ENCODE results near the gene PLB1.
A peak's percentile ranks its signal among the peaks of the same experiment; 100 is the strongest.

PLB1 gene

GRCh38 chr2:28566521-28567041 is 70.7 kb downstream of the PLB1 start:
- peak; percentile 95 for ATAC-seq (replicated peaks; ENCODE audit: extremely low read depth, poor library complexity, severe bottlenecking)
- H3K4me1 Mint-ChIP-seq = peaks cover 20% of the 10 kb centered on the region
- no peaks in the 10 kb centered on the region for H3K27me3 Mint-ChIP-seq
- peak; percentile 83 to 90 for DNase-seq (ENCODE audit: low spot score in 2 of 2)
- H3K9me3 Mint-ChIP-seq = no peaks in the 10 kb centered on the region
- H3K27ac Mint-ChIP-seq (ENCODE audit: low read depth) = peak overlapping the region; percentile 73
- H3K4me3 Mint-ChIP-seq = peak overlapping the region; percentile 83
- peaks cover 6% of the 10 kb centered on the region for H3K36me3 Mint-ChIP-seq (ENCODE audit: insufficient read depth)

- Mint-ChIP-seq H3K27me3 (no peaks in the 10 kb centered on the region), H3K27ac (ENCODE audit: low read depth) (peak overlapping the region; percentile 73)
- ATAC-seq (replicated peaks; ENCODE audit: extremely low read depth, poor library complexity, severe bottlenecking) = peak; percentile 42
Measured at GRCh38 chr2:28567061-28567471, 71.2 kb downstream of the PLB1 start.

GRCh38 chr2:28568036-28568435 is 72.2 kb downstream of the PLB1 start:
- DNase-seq (ENCODE audit: low spot score in 2 of 2) = no peak
- Mint-ChIP-seq H3K4me1 (peaks cover 20% of the 10 kb centered on the region), H3K9me3 (no peaks in the 10 kb centered on the region), H3K36me3 (ENCODE audit: insufficient read depth) (peaks cover 6% of the 10 kb centered on the region), H3K27ac (ENCODE audit: low read depth) (peak overlapping the region; percentile 81), H3K4me3 (peak overlapping the region; percentile 83), H3K27me3 (no peaks in the 10 kb centered on the region)
- no peak for ATAC-seq (replicated peaks; ENCODE audit: extremely low read depth, poor library complexity, severe bottlenecking)

More at GRCh38 chr2:28567061-28567471, 71.2 kb downstream of the PLB1 start:
- no peak for DNase-seq (ENCODE audit: low spot score in 2 of 2)
- H3K9me3 Mint-ChIP-seq = no peaks in the 10 kb centered on the region
- peaks cover 20% of the 10 kb centered on the region for H3K4me1 Mint-ChIP-seq
- H3K4me3 Mint-ChIP-seq = peak overlapping the region; percentile 83
- peaks cover 6% of the 10 kb centered on the region for H3K36me3 Mint-ChIP-seq (ENCODE audit: insufficient read depth)

GRCh38 chr2:28568533-28568932 is 72.7 kb downstream of the PLB1 start:
- Mint-ChIP-seq H3K27ac (ENCODE audit: low read depth) (no peak overlapping the region), H3K4me1 (peaks cover 20% of the 10 kb centered on the region), H3K9me3 (no peaks in the 10 kb centered on the region), H3K36me3 (ENCODE audit: insufficient read depth) (peaks cover 6% of the 10 kb centered on the region), H3K4me3 (no peak overlapping the region), H3K27me3 (no peaks in the 10 kb centered on the region)
- ATAC-seq (replicated peaks; ENCODE audit: extremely low read depth, poor library complexity, severe bottlenecking) (no peak), DNase-seq (ENCODE audit: low spot score in 2 of 2) (no peak)

- no peak overlapping the region for H3K27ac Mint-ChIP-seq (ENCODE audit: low read depth)
- H3K27me3 Mint-ChIP-seq = no peaks in the 10 kb centered on the region
- DNase-seq (ENCODE audit: low spot score in 2 of 2) (no peak), ATAC-seq (replicated peaks; ENCODE audit: extremely low read depth, poor library complexity, severe bottlenecking) (no peak)
- peaks cover 6% of the 10 kb centered on the region for H3K36me3 Mint-ChIP-seq (ENCODE audit: insufficient read depth)
- H3K4me3 Mint-ChIP-seq = no peak overlapping the region
- H3K4me1 Mint-ChIP-seq = peaks cover 20% of the 10 kb centered on the region
- no peaks in the 10 kb centered on the region for H3K9me3 Mint-ChIP-seq
Measured at GRCh38 chr2:28570431-28570830, 74.6 kb downstream of the PLB1 start.

- ATAC-seq (replicated peaks; ENCODE audit: extremely low read depth, poor library complexity, severe bottlenecking) (no peak), DNase-seq (ENCODE audit: low spot score in 2 of 2) (no peak)
- Mint-ChIP-seq H3K27ac (ENCODE audit: low read depth) (no peak overlapping the region), H3K9me3 (no peaks in the 10 kb centered on the region), H3K4me3 (no peak overlapping the region), H3K36me3 (ENCODE audit: insufficient read depth) (no peaks in the 10 kb centered on the region), H3K27me3 (no peaks in the 10 kb centered on the region), H3K4me1 (no peaks in the 10 kb centered on the region)
Measured at GRCh38 chr2:28576714-28577113, 80.9 kb downstream of the PLB1 start.

- Mint-ChIP-seq H3K4me3 (no peak overlapping the region), H3K36me3 (ENCODE audit: insufficient read depth) (no peaks in the 10 kb centered on the region), H3K9me3 (no peaks in the 10 kb centered on the region), H3K27me3 (no peaks in the 10 kb centered on the region), H3K27ac (ENCODE audit: low read depth) (no peak overlapping the region), H3K4me1 (no peaks in the 10 kb centered on the region)
- no peak for ATAC-seq (replicated peaks; ENCODE audit: extremely low read depth, poor library complexity, severe bottlenecking)
- DNase-seq (ENCODE audit: low spot score in 2 of 2) = no peak
Measured at GRCh38 chr2:28577791-28578680, 82.2 kb downstream of the PLB1 start.

GRCh38 chr2:28578774-28579173 is 82.9 kb downstream of the PLB1 start:
- H3K9me3 Mint-ChIP-seq = no peaks in the 10 kb centered on the region
- H3K4me3 Mint-ChIP-seq = no peak overlapping the region
- ATAC-seq (replicated peaks; ENCODE audit: extremely low read depth, poor library complexity, severe bottlenecking) = no peak
- no peaks in the 10 kb centered on the region for H3K36me3 Mint-ChIP-seq (ENCODE audit: insufficient read depth)
- no peak for DNase-seq (ENCODE audit: low spot score in 2 of 2)
- H3K27me3 Mint-ChIP-seq = no peaks in the 10 kb centered on the region
- no peak overlapping the region for H3K27ac Mint-ChIP-seq (ENCODE audit: low read depth)
- no peaks in the 10 kb centered on the region for H3K4me1 Mint-ChIP-seq

GRCh38 chr2:28579606-28580005 is 83.7 kb downstream of the PLB1 start:
- Mint-ChIP-seq H3K4me1 (no peaks in the 10 kb centered on the region), H3K36me3 (ENCODE audit: insufficient read depth) (no peaks in the 10 kb centered on the region), H3K27ac (ENCODE audit: low read depth) (no peak overlapping the region), H3K4me3 (no peak overlapping the region), H3K27me3 (no peaks in the 10 kb centered on the region), H3K9me3 (no peaks in the 10 kb centered on the region)
- DNase-seq (ENCODE audit: low spot score in 2 of 2) (no peak), ATAC-seq (replicated peaks; ENCODE audit: extremely low read depth, poor library complexity, severe bottlenecking) (no peak)

- ATAC-seq (replicated peaks; ENCODE audit: extremely low read depth, poor library complexity, severe bottlenecking) = no peak
- no peak overlapping the region for H3K27ac Mint-ChIP-seq (ENCODE audit: low read depth)
- no peak for DNase-seq (ENCODE audit: low spot score in 2 of 2)
- H3K27me3 Mint-ChIP-seq = no peaks in the 10 kb centered on the region
- no peaks in the 10 kb centered on the region for H3K36me3 Mint-ChIP-seq (ENCODE audit: insufficient read depth)
- no peaks in the 10 kb centered on the region for H3K4me1 Mint-ChIP-seq
- no peak overlapping the region for H3K4me3 Mint-ChIP-seq
- H3K9me3 Mint-ChIP-seq = no peaks in the 10 kb centered on the region
Measured at GRCh38 chr2:28580078-28580477, 84.2 kb downstream of the PLB1 start.

- Mint-ChIP-seq H3K36me3 (ENCODE audit: insufficient read depth) (no peaks in the 10 kb centered on the region), H3K4me3 (no peak overlapping the region), H3K4me1 (no peaks in the 10 kb centered on the region), H3K9me3 (no peaks in the 10 kb centered on the region), H3K27ac (ENCODE audit: low read depth) (no peak overlapping the region), H3K27me3 (no peaks in the 10 kb centered on the region)
- DNase-seq (ENCODE audit: low spot score in 2 of 2) (no peak), ATAC-seq (replicated peaks; ENCODE audit: extremely low read depth, poor library complexity, severe bottlenecking) (no peak)
Measured at GRCh38 chr2:28581312-28581711, 85.5 kb downstream of the PLB1 start.

GRCh38 chr2:28582152-28582551 is 86.3 kb downstream of the PLB1 start:
- ATAC-seq (replicated peaks; ENCODE audit: extremely low read depth, poor library complexity, severe bottlenecking) (no peak), DNase-seq (ENCODE audit: low spot score in 2 of 2) (no peak)
- H3K27me3 Mint-ChIP-seq = no peaks in the 10 kb centered on the region
- H3K27ac Mint-ChIP-seq (ENCODE audit: low read depth) = no peak overlapping the region
- H3K4me3 Mint-ChIP-seq = no peak overlapping the region
- H3K9me3 Mint-ChIP-seq = no peaks in the 10 kb centered on the region
- no peaks in the 10 kb centered on the region for H3K36me3 Mint-ChIP-seq (ENCODE audit: insufficient read depth)
- H3K4me1 Mint-ChIP-seq = peaks cover 6% of the 10 kb centered on the region

GRCh38 chr2:28582595-28582994 is 86.7 kb downstream of the PLB1 start:
- Mint-ChIP-seq H3K4me3 (no peak overlapping the region), H3K4me1 (peaks cover 10% of the 10 kb centered on the region), H3K36me3 (ENCODE audit: insufficient read depth) (no peaks in the 10 kb centered on the region), H3K27ac (ENCODE audit: low read depth) (no peak overlapping the region), H3K27me3 (no peaks in the 10 kb centered on the region), H3K9me3 (no peaks in the 10 kb centered on the region)
- DNase-seq (ENCODE audit: low spot score in 2 of 2) (no peak), ATAC-seq (replicated peaks; ENCODE audit: extremely low read depth, poor library complexity, severe bottlenecking) (no peak)
